ENCODE measurements around the gene MAN2A1.

The MAN2A1 gene

DNA sequence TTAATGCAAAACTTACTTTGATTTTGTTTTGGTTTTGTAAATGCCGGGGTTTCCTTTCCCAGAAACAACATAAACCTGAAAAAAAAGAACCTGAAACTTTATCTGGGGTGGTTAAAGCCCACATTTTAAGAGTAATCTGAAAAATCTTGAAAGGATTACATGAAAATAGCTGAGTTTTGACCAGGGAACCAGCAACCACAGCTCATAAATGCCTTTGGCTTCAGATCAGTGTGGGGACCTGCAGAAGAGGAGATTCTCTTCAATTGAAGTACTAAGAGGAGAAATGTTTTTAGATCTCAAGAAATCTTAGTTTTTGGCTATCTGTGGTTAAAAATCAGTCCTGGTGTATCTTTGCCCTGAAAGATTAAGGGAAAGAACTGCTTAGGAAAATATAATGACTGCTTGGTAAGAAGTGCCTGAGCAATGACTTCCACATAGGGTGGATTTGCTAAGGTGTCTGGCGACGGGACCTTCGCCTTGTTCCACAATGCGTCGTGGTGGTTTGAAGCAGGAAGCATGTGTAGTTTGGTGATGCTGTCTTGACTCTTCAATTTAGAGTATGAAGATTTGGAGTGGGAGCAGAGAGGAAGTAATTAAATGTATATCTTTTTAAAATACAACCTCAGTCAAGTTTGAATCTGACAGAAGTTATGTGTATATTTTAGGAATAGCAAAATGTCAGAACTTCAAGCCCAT, 186.5 kb downstream of the MAN2A1 start:
- no peak for DNase-seq (ENCODE audit: low read depth)
- in situ Hi-C loops (cut with HindIII; ENCODE audit: low sequenced_read_pairs): no loop called here
- TF ChIP-seq, protein P1, sequence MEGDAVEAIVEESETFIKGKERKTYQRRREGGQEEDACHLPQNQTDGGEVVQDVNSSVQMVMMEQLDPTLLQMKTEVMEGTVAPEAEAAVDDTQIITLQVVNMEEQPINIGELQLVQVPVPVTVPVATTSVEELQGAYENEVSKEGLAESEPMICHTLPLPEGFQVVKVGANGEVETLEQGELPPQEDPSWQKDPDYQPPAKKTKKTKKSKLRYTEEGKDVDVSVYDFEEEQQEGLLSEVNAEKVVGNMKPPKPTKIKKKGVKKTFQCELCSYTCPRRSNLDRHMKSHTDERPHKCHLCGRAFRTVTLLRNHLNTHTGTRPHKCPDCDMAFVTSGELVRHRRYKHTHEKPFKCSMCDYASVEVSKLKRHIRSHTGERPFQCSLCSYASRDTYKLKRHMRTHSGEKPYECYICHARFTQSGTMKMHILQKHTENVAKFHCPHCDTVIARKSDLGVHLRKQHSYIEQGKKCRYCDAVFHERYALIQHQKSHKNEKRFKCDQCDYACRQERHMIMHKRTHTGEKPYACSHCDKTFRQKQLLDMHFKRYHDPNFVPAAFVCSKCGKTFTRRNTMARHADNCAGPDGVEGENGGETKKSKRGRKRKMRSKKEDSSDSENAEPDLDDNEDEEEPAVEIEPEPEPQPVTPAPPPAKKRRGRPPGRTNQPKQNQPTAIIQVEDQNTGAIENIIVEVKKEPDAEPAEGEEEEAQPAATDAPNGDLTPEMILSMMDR (IDR thresholded peaks at IDR 0.05; ENCODE audit: low read depth, low read length, missing control alignments): no peak
- H3K4me3 ChIP-seq (ENCODE audit: low read depth, low read length): no peak overlapping the region

DNA sequence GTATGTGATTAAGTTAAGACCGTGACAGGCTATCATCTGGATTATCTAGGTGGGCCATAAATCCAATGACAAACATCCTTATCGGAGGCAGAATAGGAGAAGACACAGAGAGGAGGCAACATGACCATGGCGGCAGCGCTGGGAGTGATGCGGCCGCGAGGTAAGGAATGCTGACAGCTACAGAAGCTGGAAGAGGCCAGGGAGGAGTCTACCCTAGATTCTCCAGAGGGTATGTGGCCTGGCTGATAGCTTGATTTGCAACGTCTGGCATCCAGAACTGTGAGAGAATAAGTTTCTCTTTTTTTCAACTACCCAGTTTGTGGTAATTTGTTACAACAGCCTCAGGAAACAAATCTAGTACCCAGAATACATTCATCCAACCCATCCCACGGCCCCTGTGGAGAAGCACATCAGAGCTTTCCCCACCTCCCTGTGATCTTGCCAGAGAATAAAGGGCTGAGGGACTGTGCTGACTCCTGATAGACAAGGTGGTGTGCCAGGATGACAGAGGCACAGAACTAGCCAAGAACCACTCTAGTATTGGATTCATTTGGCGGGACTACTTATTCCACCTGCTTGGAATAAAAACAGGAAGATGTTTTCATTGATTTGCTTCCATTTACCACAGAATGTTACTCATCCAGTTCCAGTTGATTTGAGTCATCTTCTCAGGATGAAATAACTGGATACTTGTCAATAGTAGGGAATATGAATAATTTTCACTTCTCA, 187.4 kb downstream of the MAN2A1 start:
- TF ChIP-seq, protein P1 (IDR thresholded peaks at IDR 0.05; ENCODE audit: low read depth, low read length, missing control alignments): no peak
- DNase-seq (ENCODE audit: low read depth): peak; percentile 94
- in situ Hi-C loops (cut with HindIII; ENCODE audit: low sequenced_read_pairs): no loop called here
- H3K4me3 ChIP-seq (ENCODE audit: low read depth, low read length): no peak overlapping the region

DNA sequence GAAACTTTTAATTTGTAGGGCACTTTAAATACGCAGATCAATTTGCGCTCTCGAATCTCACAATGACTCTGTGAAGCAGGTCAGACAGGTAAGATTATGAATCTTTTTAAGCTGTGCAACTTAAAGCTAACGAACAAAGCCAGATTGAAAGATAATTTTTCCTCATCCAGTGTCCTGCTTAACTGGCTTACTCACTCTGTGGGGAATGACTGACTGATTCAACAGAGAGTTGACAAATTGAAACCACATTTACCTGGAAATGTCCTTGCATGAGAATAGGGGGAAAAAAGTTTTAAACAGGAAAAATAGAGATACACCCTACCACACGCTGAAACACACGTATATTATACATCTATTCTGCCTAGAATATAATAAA, 187.9 kb downstream of the MAN2A1 start:
- TF ChIP-seq, protein P1 (IDR thresholded peaks at IDR 0.05; ENCODE audit: low read depth, low read length, missing control alignments): no peak
- H3K4me3 ChIP-seq (ENCODE audit: low read depth, low read length): no peak overlapping the region
- DNase-seq (ENCODE audit: low read depth): no peak
- in situ Hi-C loops (cut with HindIII; ENCODE audit: low sequenced_read_pairs): no loop called here

DNA sequence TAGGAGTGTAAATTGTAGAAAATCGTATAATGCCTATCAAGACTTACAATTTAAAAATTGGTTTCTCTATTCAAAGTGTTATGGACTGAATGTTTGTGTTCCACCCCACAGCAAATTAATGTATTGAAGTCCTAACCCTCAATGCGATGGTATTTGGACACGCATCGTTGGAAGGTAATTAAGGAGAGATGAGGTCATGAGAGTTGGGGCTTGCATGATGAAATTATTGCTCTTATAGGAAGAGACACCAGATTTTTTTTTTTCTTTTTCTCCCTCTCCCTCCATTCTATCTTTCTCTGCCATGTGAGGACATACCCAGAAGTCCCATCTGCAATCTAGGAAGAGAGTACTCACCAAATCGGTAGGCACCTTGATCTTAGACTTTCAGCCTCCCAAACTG, 189.2 kb downstream of the MAN2A1 start:
- no peak for DNase-seq (ENCODE audit: low read depth)
- H3K4me3 ChIP-seq (ENCODE audit: low read depth, low read length): no peak overlapping the region
- in situ Hi-C loops (cut with HindIII; ENCODE audit: low sequenced_read_pairs): no loop called here
- TF ChIP-seq, protein P1 (IDR thresholded peaks at IDR 0.05; ENCODE audit: low read depth, low read length, missing control alignments): no peak

DNA sequence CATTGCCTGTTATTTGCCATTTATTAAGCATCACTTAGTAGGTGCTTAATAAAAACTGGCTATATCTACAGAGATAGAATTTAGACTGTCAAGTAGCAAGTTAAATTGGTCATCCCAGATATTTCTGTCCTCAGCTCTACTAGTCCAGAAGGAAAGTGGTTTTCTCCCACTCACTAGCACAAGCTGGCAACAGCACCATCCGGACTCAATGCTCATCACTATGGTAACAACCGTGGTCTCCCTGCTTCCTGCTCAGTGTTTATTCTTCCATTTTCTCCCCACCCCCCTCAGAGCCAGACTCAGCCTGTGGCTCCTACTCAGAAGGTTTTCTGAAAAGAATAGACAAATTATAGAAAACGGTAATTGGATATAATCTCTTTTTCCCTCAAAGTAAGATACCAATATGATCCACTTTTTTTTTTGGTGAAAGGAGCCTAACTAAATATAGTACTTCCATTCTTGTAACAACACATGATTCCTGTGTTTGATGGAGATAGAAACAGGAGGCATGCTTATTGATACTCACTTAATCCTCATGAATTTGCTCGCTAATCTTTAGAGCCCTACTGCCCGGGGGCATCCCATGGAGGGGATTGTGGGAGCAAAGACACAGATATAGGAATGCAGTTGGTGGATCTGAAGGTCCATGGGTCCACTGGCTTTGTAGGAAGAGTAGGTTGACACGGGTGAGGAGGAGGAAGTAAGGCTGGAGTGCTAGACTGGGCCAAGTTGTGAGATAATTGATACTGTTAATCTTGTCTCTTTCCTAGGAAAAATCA, 191.4 kb downstream of the MAN2A1 start:
- in situ Hi-C loops (cut with HindIII; ENCODE audit: low sequenced_read_pairs): no loop called here
- TF ChIP-seq, protein P1 (IDR thresholded peaks at IDR 0.05; ENCODE audit: low read depth, low read length, missing control alignments): no peak
- H3K4me3 ChIP-seq (ENCODE audit: low read depth, low read length): no peak overlapping the region
- DNase-seq (ENCODE audit: low read depth): no peak

DNA sequence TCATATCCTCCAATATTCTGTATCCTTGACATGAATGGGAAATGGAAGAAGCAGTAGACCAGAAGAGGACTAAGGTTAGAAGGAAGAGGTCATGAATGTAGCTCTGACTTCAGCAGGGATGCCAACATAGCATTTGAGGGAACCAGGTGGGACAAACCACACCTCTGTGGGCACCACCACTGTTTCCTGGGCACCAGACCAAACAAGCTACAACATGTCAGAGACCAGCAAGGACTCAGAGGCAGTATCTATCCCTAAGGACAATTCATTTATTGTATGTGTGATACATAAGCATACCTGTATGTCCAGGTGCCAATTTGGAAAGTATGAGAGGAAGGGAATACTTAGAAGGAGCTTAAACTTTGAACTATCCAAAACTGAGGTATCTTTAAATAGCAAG, 192.8 kb downstream of the MAN2A1 start:
- in situ Hi-C loops (cut with HindIII; ENCODE audit: low sequenced_read_pairs): no loop called here
- DNase-seq (ENCODE audit: low read depth): no peak
- H3K4me3 ChIP-seq (ENCODE audit: low read depth, low read length): no peak overlapping the region
- TF ChIP-seq, protein P1 (IDR thresholded peaks at IDR 0.05; ENCODE audit: low read depth, low read length, missing control alignments): no peak

All from astrocyte of the cerebellum (primary cell).